ENCODE data around the gene CRHR1.

CRHR1 gene

GRCh38 chr17:45828582-45829133, 44.5 kb downstream of the CRHR1 start:
- Histone ChIP-seq H3K4me3 (ENCODE audit: insufficient read depth, low read depth, low read length, poor library complexity, severe bottlenecking) (no peak overlapping the region), H3K4me1 (ENCODE audit: control insufficient read depth, insufficient read depth, low read length, poor library complexity, severe bottlenecking) (peaks cover 5% of the 10 kb centered on the region), H3K9me3 (ENCODE audit: control insufficient read depth, low read length) (no peaks in the 10 kb centered on the region), H3K27me3 (replicated peaks; ENCODE audit: control insufficient read depth, insufficient read depth, low read length, poor library complexity, severe bottlenecking) (no peaks in the 10 kb centered on the region), H3K27ac (ENCODE audit: insufficient read depth, low read length, poor library complexity, severe bottlenecking) (no peak overlapping the region), H3K36me3 (ENCODE audit: control insufficient read depth, insufficient read depth, low read length) (no peaks in the 10 kb centered on the region)
- DNase-seq: no peak

GRCh38 chr17:45833920-45834319, 49.8 kb downstream of the CRHR1 start:
- no peaks in the 10 kb centered on the region for H3K9me3 ChIP-seq (ENCODE audit: control insufficient read depth, low read length)
- H3K4me1 ChIP-seq (ENCODE audit: control insufficient read depth, insufficient read depth, low read length, poor library complexity, severe bottlenecking): peaks cover 5% of the 10 kb centered on the region
- H3K4me3 ChIP-seq (ENCODE audit: insufficient read depth, low read depth, low read length, poor library complexity, severe bottlenecking): no peak overlapping the region
- H3K36me3 ChIP-seq (ENCODE audit: control insufficient read depth, insufficient read depth, low read length): no peaks in the 10 kb centered on the region
- H3K27me3 ChIP-seq (replicated peaks; ENCODE audit: control insufficient read depth, insufficient read depth, low read length, poor library complexity, severe bottlenecking): no peaks in the 10 kb centered on the region
- H3K27ac ChIP-seq (ENCODE audit: insufficient read depth, low read length, poor library complexity, severe bottlenecking): no peak overlapping the region
- DNase-seq: no peak

GRCh38 chr17:45834471-45835396, 50.6 kb downstream of the CRHR1 start:
- peaks cover 5% of the 10 kb centered on the region for H3K4me1 ChIP-seq (ENCODE audit: control insufficient read depth, insufficient read depth, low read length, poor library complexity, severe bottlenecking)
- no peaks in the 10 kb centered on the region for H3K27me3 ChIP-seq (replicated peaks; ENCODE audit: control insufficient read depth, insufficient read depth, low read length, poor library complexity, severe bottlenecking)
- H3K4me3 ChIP-seq (ENCODE audit: insufficient read depth, low read depth, low read length, poor library complexity, severe bottlenecking): no peak overlapping the region
- H3K9me3 ChIP-seq (ENCODE audit: control insufficient read depth, low read length): no peaks in the 10 kb centered on the region
- H3K36me3 ChIP-seq (ENCODE audit: control insufficient read depth, insufficient read depth, low read length): no peaks in the 10 kb centered on the region
- H3K27ac ChIP-seq (ENCODE audit: insufficient read depth, low read length, poor library complexity, severe bottlenecking): no peak overlapping the region
- no peak for DNase-seq

GRCh38 chr17:45835481-45835880, 51.4 kb downstream of the CRHR1 start:
- no peak overlapping the region for H3K27ac ChIP-seq (ENCODE audit: insufficient read depth, low read length, poor library complexity, severe bottlenecking)
- no peaks in the 10 kb centered on the region for H3K9me3 ChIP-seq (ENCODE audit: control insufficient read depth, low read length)
- H3K4me1 ChIP-seq (ENCODE audit: control insufficient read depth, insufficient read depth, low read length, poor library complexity, severe bottlenecking): peaks cover 5% of the 10 kb centered on the region
- no peak overlapping the region for H3K4me3 ChIP-seq (ENCODE audit: insufficient read depth, low read depth, low read length, poor library complexity, severe bottlenecking)
- H3K27me3 ChIP-seq (replicated peaks; ENCODE audit: control insufficient read depth, insufficient read depth, low read length, poor library complexity, severe bottlenecking): no peaks in the 10 kb centered on the region
- DNase-seq: no peak
- H3K36me3 ChIP-seq (ENCODE audit: control insufficient read depth, insufficient read depth, low read length): no peaks in the 10 kb centered on the region

GRCh38 chr17:45836047-45837044, 52.2 kb downstream of the CRHR1 start:
- Histone ChIP-seq H3K27ac (ENCODE audit: insufficient read depth, low read length, poor library complexity, severe bottlenecking) (no peak overlapping the region), H3K4me1 (ENCODE audit: control insufficient read depth, insufficient read depth, low read length, poor library complexity, severe bottlenecking) (peaks cover 5% of the 10 kb centered on the region), H3K27me3 (replicated peaks; ENCODE audit: control insufficient read depth, insufficient read depth, low read length, poor library complexity, severe bottlenecking) (no peaks in the 10 kb centered on the region), H3K4me3 (ENCODE audit: insufficient read depth, low read depth, low read length, poor library complexity, severe bottlenecking) (no peak overlapping the region), H3K9me3 (ENCODE audit: control insufficient read depth, low read length) (no peaks in the 10 kb centered on the region), H3K36me3 (ENCODE audit: control insufficient read depth, insufficient read depth, low read length) (no peaks in the 10 kb centered on the region)
- DNase-seq: no peak

GRCh38 chr17:45837187-45837586, 53.1 kb downstream of the CRHR1 start:
- DNase-seq: no peak
- peaks cover 2% of the 10 kb centered on the region for H3K4me1 ChIP-seq (ENCODE audit: control insufficient read depth, insufficient read depth, low read length, poor library complexity, severe bottlenecking)
- no peaks in the 10 kb centered on the region for H3K9me3 ChIP-seq (ENCODE audit: control insufficient read depth, low read length)
- no peaks in the 10 kb centered on the region for H3K36me3 ChIP-seq (ENCODE audit: control insufficient read depth, insufficient read depth, low read length)
- no peak overlapping the region for H3K4me3 ChIP-seq (ENCODE audit: insufficient read depth, low read depth, low read length, poor library complexity, severe bottlenecking)
- H3K27me3 ChIP-seq (replicated peaks; ENCODE audit: control insufficient read depth, insufficient read depth, low read length, poor library complexity, severe bottlenecking): no peaks in the 10 kb centered on the region
- no peak overlapping the region for H3K27ac ChIP-seq (ENCODE audit: insufficient read depth, low read length, poor library complexity, severe bottlenecking)

- no peaks in the 10 kb centered on the region for H3K9me3 ChIP-seq (ENCODE audit: control insufficient read depth, low read length)
- H3K27ac ChIP-seq (ENCODE audit: insufficient read depth, low read length, poor library complexity, severe bottlenecking): no peak overlapping the region
- H3K36me3 ChIP-seq (ENCODE audit: control insufficient read depth, insufficient read depth, low read length): no peaks in the 10 kb centered on the region
- H3K27me3 ChIP-seq (replicated peaks; ENCODE audit: control insufficient read depth, insufficient read depth, low read length, poor library complexity, severe bottlenecking): no peaks in the 10 kb centered on the region
- H3K4me1 ChIP-seq (ENCODE audit: control insufficient read depth, insufficient read depth, low read length, poor library complexity, severe bottlenecking): no peaks in the 10 kb centered on the region
- H3K4me3 ChIP-seq (ENCODE audit: insufficient read depth, low read depth, low read length, poor library complexity, severe bottlenecking): no peak overlapping the region
- DNase-seq: no peak
Observed at GRCh38 chr17:45837603-45838002, 53.5 kb downstream of the CRHR1 start.

- H3K36me3 ChIP-seq (ENCODE audit: control insufficient read depth, insufficient read depth, low read length): no peaks in the 10 kb centered on the region
- no peak for DNase-seq
- no peaks in the 10 kb centered on the region for H3K27me3 ChIP-seq (replicated peaks; ENCODE audit: control insufficient read depth, insufficient read depth, low read length, poor library complexity, severe bottlenecking)
- no peak overlapping the region for H3K27ac ChIP-seq (ENCODE audit: insufficient read depth, low read length, poor library complexity, severe bottlenecking)
- no peaks in the 10 kb centered on the region for H3K4me1 ChIP-seq (ENCODE audit: control insufficient read depth, insufficient read depth, low read length, poor library complexity, severe bottlenecking)
- H3K4me3 ChIP-seq (ENCODE audit: insufficient read depth, low read depth, low read length, poor library complexity, severe bottlenecking): no peak overlapping the region
- no peaks in the 10 kb centered on the region for H3K9me3 ChIP-seq (ENCODE audit: control insufficient read depth, low read length)
Observed at GRCh38 chr17:45838751-45839295, 54.7 kb downstream of the CRHR1 start.

- Histone ChIP-seq H3K9me3 (ENCODE audit: control insufficient read depth, low read length) (no peaks in the 10 kb centered on the region), H3K36me3 (ENCODE audit: control insufficient read depth, insufficient read depth, low read length) (no peaks in the 10 kb centered on the region), H3K4me3 (ENCODE audit: insufficient read depth, low read depth, low read length, poor library complexity, severe bottlenecking) (no peak overlapping the region), H3K27ac (ENCODE audit: insufficient read depth, low read length, poor library complexity, severe bottlenecking) (no peak overlapping the region), H3K4me1 (ENCODE audit: control insufficient read depth, insufficient read depth, low read length, poor library complexity, severe bottlenecking) (no peaks in the 10 kb centered on the region), H3K27me3 (replicated peaks; ENCODE audit: control insufficient read depth, insufficient read depth, low read length, poor library complexity, severe bottlenecking) (no peaks in the 10 kb centered on the region)
- DNase-seq: no peak
Observed at GRCh38 chr17:45839442-45839841, 55.3 kb downstream of the CRHR1 start.
